Measurements from ENCODE around the gene FXYD3. TPM values are rescaled to one million over a fixed set of nuclear protein-coding genes. Genes with fewer than 3 reads are reported as not detected.
"Not testable (repeated sequence)": the region's sequence is repeated elsewhere in the genome, so short reads cannot be mapped to it uniquely, and the experiment has no call there.

Gene FXYD3
- polyA plus RNA-seq, 1 donor from 2014 or later, result not detected

DNA sequence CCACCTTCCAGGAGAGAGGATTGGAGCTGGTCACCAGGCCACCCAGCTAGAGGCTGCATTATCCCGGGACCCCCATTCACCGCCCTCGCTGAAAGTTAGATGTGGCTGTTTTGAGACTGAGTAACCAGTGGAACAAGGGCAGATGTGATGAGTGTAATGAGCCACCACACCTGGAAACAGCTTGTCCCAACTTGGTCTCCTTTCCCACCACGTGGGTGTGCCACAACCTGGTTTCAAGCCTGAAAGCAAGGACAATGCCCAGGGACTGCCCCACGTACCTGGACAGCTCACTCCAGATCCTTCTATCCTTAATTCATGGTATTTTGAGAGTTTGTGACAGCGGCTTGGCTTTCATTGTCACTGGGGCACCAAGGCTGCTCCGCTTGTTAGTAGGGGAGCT, 12.2 kb downstream of the FXYD3 start:
- Histone ChIP-seq H3K4me2 (ENCODE audit: low read length) (no peak overlapping the region), H4K20me1 (ENCODE audit: insufficient read depth) (no peaks in the 10 kb centered on the region), H3K36me3 (ENCODE audit: insufficient read depth, low read length) (no peaks in the 10 kb centered on the region), H3K79me2 (replicated peaks; ENCODE audit: insufficient read depth, low read length) (no peaks in the 10 kb centered on the region), H3K9ac (ENCODE audit: low read length) (no peak overlapping the region), H3K9me3 (ENCODE audit: low read length) (no peaks in the 10 kb centered on the region), H3K27ac (ENCODE audit: low read length) (no peak overlapping the region), H3K4me3 (ENCODE audit: low read length) (no peak overlapping the region), H2AFZ (ENCODE audit: low read depth, low read length) (no peak overlapping the region), H3F3A (ENCODE audit: insufficient read depth, low read length, poor library complexity, severe bottlenecking) (no peaks in the 10 kb centered on the region), H3K9me2 (ENCODE audit: insufficient read depth, low read length) (no peaks in the 10 kb centered on the region), H3K27me3 (ENCODE audit: insufficient read depth, low read depth, low read length) (no peaks in the 10 kb centered on the region)
- TF ChIP-seq POLR2AphosphoS5 (IDR thresholded peaks at IDR 0.05) (no peak), SMC3 (conservative IDR thresholded peaks at IDR 0.05; ENCODE audit: poor library complexity) (no peak), EP300 (conservative IDR thresholded peaks at IDR 0.05; ENCODE audit: poor library complexity, severe bottlenecking) (no peak), EZH2 (IDR thresholded peaks at IDR 0.05; ENCODE audit: borderline replicate concordance, insufficient read depth, low read length, poor library complexity, severe bottlenecking) (no peak), RAD21 (conservative IDR thresholded peaks at IDR 0.05) (no peak), CTCF (IDR thresholded peaks at IDR 0.05; ENCODE audit: poor library complexity, severe bottlenecking) (no peak), TAF1 (IDR thresholded peaks at IDR 0.05; ENCODE audit: low read depth) (no peak), MXI1 (conservative IDR thresholded peaks at IDR 0.05; ENCODE audit: poor library complexity, severe bottlenecking) (no peak)
- TF ChIP-seq, protein P1, sequence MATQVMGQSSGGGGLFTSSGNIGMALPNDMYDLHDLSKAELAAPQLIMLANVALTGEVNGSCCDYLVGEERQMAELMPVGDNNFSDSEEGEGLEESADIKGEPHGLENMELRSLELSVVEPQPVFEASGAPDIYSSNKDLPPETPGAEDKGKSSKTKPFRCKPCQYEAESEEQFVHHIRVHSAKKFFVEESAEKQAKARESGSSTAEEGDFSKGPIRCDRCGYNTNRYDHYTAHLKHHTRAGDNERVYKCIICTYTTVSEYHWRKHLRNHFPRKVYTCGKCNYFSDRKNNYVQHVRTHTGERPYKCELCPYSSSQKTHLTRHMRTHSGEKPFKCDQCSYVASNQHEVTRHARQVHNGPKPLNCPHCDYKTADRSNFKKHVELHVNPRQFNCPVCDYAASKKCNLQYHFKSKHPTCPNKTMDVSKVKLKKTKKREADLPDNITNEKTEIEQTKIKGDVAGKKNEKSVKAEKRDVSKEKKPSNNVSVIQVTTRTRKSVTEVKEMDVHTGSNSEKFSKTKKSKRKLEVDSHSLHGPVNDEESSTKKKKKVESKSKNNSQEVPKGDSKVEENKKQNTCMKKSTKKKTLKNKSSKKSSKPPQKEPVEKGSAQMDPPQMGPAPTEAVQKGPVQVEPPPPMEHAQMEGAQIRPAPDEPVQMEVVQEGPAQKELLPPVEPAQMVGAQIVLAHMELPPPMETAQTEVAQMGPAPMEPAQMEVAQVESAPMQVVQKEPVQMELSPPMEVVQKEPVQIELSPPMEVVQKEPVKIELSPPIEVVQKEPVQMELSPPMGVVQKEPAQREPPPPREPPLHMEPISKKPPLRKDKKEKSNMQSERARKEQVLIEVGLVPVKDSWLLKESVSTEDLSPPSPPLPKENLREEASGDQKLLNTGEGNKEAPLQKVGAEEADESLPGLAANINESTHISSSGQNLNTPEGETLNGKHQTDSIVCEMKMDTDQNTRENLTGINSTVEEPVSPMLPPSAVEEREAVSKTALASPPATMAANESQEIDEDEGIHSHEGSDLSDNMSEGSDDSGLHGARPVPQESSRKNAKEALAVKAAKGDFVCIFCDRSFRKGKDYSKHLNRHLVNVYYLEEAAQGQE (IDR thresholded peaks at IDR 0.05; ENCODE audit: borderline replicate concordance), result no peak

DNA sequence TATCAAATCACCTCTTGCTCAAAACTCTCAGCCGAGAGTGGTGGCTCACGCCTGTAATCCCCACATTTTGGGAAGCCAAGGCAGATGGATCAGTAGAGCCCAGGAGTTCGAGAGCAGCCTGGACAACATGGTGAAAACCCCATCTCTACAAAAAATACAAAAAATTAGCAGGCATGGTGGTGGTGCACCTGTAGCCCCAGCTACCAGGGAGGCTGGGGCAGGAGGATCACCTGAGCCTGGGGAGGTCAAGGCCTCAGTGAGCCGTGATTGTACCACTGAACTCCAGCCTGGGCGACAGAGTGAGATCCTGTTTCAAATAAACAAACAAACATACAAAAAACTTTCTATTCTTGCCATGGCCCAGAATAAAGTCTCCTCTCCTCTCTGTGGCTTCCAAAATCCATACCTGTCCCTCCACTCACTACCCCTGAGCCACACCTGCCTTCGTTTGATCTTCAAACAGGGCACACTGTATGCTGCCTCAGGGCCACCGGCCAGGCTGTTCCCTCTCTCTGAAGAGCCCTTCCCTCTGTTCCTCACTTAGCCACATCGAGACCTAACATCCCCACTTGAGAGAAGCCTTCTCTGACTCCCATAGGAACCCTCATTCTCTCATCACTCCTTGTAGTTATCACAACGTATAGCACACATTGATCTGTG, 12.9 kb downstream of the FXYD3 start:
- no peak overlapping the region for H3K4me3 ChIP-seq (ENCODE audit: low read length)
- H3K9ac ChIP-seq (ENCODE audit: low read length), result no peak overlapping the region
- H3K79me2 ChIP-seq (replicated peaks; ENCODE audit: insufficient read depth, low read length), result no peaks in the 10 kb centered on the region
- no peak overlapping the region for H3K27ac ChIP-seq (ENCODE audit: low read length)
- no peaks in the 10 kb centered on the region for H3K36me3 ChIP-seq (ENCODE audit: insufficient read depth, low read length)
- no peaks in the 10 kb centered on the region for H3F3A ChIP-seq (ENCODE audit: insufficient read depth, low read length, poor library complexity, severe bottlenecking)
- no peaks in the 10 kb centered on the region for H3K9me3 ChIP-seq (ENCODE audit: low read length)
- H3K27me3 ChIP-seq (ENCODE audit: insufficient read depth, low read depth, low read length), result no peaks in the 10 kb centered on the region
- no peaks in the 10 kb centered on the region for H4K20me1 ChIP-seq (ENCODE audit: insufficient read depth)
- no peaks in the 10 kb centered on the region for H3K9me2 ChIP-seq (ENCODE audit: insufficient read depth, low read length)
- TF ChIP-seq MXI1 (conservative IDR thresholded peaks at IDR 0.05; ENCODE audit: poor library complexity, severe bottlenecking) (no peak), RAD21 (conservative IDR thresholded peaks at IDR 0.05) (no peak), EP300 (conservative IDR thresholded peaks at IDR 0.05; ENCODE audit: poor library complexity, severe bottlenecking) (no peak), CTCF (IDR thresholded peaks at IDR 0.05; ENCODE audit: poor library complexity, severe bottlenecking) (no peak), POLR2AphosphoS5 (IDR thresholded peaks at IDR 0.05) (no peak), SMC3 (conservative IDR thresholded peaks at IDR 0.05; ENCODE audit: poor library complexity) (no peak)
- H2AFZ ChIP-seq (ENCODE audit: low read depth, low read length), result no peak overlapping the region
- no peak overlapping the region for H3K4me2 ChIP-seq (ENCODE audit: low read length)

DNA sequence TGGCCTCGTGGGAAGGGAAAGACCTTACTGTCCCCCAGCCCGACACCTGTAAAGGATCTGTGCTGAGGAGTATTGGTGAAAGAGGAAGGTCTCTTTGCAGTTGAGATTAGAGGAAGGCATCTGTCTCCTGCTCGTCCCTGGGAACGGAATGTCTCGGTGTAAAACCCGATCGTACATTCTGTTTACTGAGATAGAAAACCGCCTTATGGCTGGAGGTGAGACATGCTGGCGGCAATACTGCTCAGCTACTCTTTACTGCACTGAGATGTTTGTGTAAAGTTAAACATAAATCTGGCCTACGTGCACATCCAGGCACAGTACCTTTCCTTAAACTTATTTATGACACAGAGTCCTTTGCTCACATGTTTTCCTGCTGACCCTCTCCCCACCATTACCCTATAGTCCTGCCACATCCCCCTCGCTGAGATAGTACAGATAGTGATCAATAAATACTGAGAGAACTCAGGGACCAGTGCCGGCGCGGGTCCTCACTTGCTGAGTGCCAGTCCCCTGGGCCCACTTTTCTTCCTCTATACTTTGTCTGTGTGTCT, 14.2 kb downstream of the FXYD3 start:
- not testable (repeated sequence) for H3K36me3 ChIP-seq (ENCODE audit: insufficient read depth, low read length); H3K79me2 ChIP-seq (replicated peaks; ENCODE audit: insufficient read depth, low read length); H3K4me3 ChIP-seq (ENCODE audit: low read length); H3K9me3 ChIP-seq (ENCODE audit: low read length); H3F3A ChIP-seq (ENCODE audit: insufficient read depth, low read length, poor library complexity, severe bottlenecking); H2AFZ ChIP-seq (ENCODE audit: low read depth, low read length); H3K9me2 ChIP-seq (ENCODE audit: insufficient read depth, low read length); H3K27me3 ChIP-seq (ENCODE audit: insufficient read depth, low read depth, low read length); H4K20me1 ChIP-seq (ENCODE audit: insufficient read depth); H3K9ac ChIP-seq (ENCODE audit: low read length); H3K27ac ChIP-seq (ENCODE audit: low read length); H3K4me2 ChIP-seq (ENCODE audit: low read length)
